Heart left ventricle (tissue), 16 donors: ENCODE results near the gene OR6M1. TPM values are rescaled to one million over a fixed set of nuclear protein-coding genes. Genes with fewer than 3 reads are reported as not detected.
A peak's percentile ranks its signal among the peaks of the same experiment; 100 is the strongest.

Experiments used
- ATAC-seq, 4 donors: fragments of 200-7000 bp; cut with Tn5 transposase; one replicate each; pipeline ENCODE4 v1.9.1; 2020 to 2022; ENCODE audit warnings: moderate library complexity in 4 of 4, mild to moderate bottlenecking in 3 of 4, moderate number of reproducible peaks in 1 of 4
- DNase-seq, 5 donors: peaks; one replicate each; pipeline ENCODE4 v3.0.0-alpha.2; 2020
- H3K27ac ChIP-seq, 12 donors: fragments of 200-600 bp; sonication (generic) in 4 of 12; one replicate each; pipeline versions ENCODE4 v1.5.0 to v1.8.0; 2016 to 2022; ENCODE audit warnings: mild to moderate bottlenecking in 2 of 12
- H3K27me3 ChIP-seq, 9 donors: fragments of 200-600 bp; sonication (generic) in 2 of 9; one replicate each; pipeline versions ENCODE4 v1.5.1 to v1.8.0; 2016 to 2022; ENCODE audit warnings: mild to moderate bottlenecking in 3 of 9
- H3K36me3 ChIP-seq, 9 donors: fragments of 200-600 bp; sonication (generic) in 2 of 9; one replicate each; pipeline versions ENCODE4 v1.5.0 to v1.8.0; 2018 to 2022; ENCODE audit warnings: mild to moderate bottlenecking in 2 of 9
- H3K4me1 ChIP-seq, 12 donors: fragments of 200-600 bp; sonication (generic) in 4 of 12; one replicate each; pipeline versions ENCODE4 v1.5.0 to v1.8.0; 2016 to 2022; ENCODE audit warnings: mild to moderate bottlenecking in 3 of 12
- H3K4me3 ChIP-seq, 12 donors: fragments of 200-600 bp; sonication (generic) in 4 of 12; one replicate each; pipeline versions ENCODE4 v1.5.0 to v1.8.0; 2017 to 2022; ENCODE audit warnings: mild to moderate bottlenecking in 9 of 12, moderate library complexity in 4 of 12
- H3K9me3 ChIP-seq, 12 donors: fragments of 200-600 bp; sonication (generic) in 4 of 12; one replicate each; pipeline versions ENCODE4 v1.5.0 to v1.8.0; 2016 to 2022; ENCODE audit warnings: mild to moderate bottlenecking in 1 of 12
- POLR2A ChIP-seq, 2 donors: fragments of 450-650 bp; IDR thresholded peaks; one replicate each; pipeline ENCODE4 v1.6.1; 2017; ENCODE audit warnings: antibody characterized with exemption in 2 of 2, mild to moderate bottlenecking in 2 of 2, moderate library complexity in 2 of 2
- WGBS, 4 donors: extraction: QIAGEN DNeasy Blood & Tissue Kit in 2 of 4; methylation state at CpG; one replicate each; pipeline versions ENCODE4 v1.1.5 to v1.1.7; 2013 to 2018; 5-methylcytosine and 5-hydroxymethylcytosine counted together
- intact Hi-C, 10 donors: fragments of 100-400 bp; cut with DNase I; formaldehyde crosslinking; loops; one replicate each; pipeline versions ENCODE4 v1.11.1 to v1.14.2; 2022
- long read RNA-seq, 3 donors: library from polyadenylated mRNA; unstranded; transcript quantifications; one replicate each; pipeline ENCODE4 v2.0.0, GENCODE V29; 2020 to 2021
- polyA plus RNA-seq, 2 donors: library from polyadenylated mRNA; stranded (reverse); fragments of 200-250 nt; gene quantifications; one replicate each; pipeline ENCODE4 v1.2.3, GENCODE V29; 2013
- total RNA-seq, 9 donors: library from RNA; depleted of rRNA in 2 of 9; stranded (reverse); fragments of >200 nt in 2 of 9; fragmentation: NEBNext Ultra II Directional in 3 of 9; extraction: Animal tissue kit (Norgen Biotek cat#: 25700) in 3 of 9; gene quantifications; one replicate each; pipeline versions ENCODE4 v1.1.0 to v1.2.4, GENCODE V29; 2016 to 2023
- TF ChIP-seq, protein P1 (sequence below), 12 donors: fragments of 200-600 bp; sonication (generic) in 4 of 12; IDR thresholded peaks; one replicate each; pipeline versions ENCODE4 v1.5.0 to v1.8.0; 2018 to 2022; ENCODE audit warnings: antibody characterized with exemption in 12 of 12, mild to moderate bottlenecking in 5 of 12
- donor health status: ischemic (EF 13 %, LVEDD 7.1; RV severe dilation, severe dysfunction).
- donor health status: healthy with polysubstance abuse.
- donor health status: DM: no; HTN: yes; CAD: no.
- donor health status: DM: no; HTN: no; CAD: no.
- donor health status: ischemic (EF 25% LVEDD 6.9; RV normal size, moderate dysfunction).
- donor health status: ischemic (EF 25% LVEDD 5.7; RV mildly dilated, moderate dysfunction).
- donor health status: healthy.
- donor health status: DM: yes; HTN: yes; CAD: no.
- donor health status: ischemic (EF 35%, LVEDD 5.7; RV mildly dilated, moderate dysfunction).
- donor health status: nonischemic (EF 11% LVEDD 7.7; RV severe dilation, severe dysfunction).
- donor health status: DM: yes; HTN: yes; CAD: no.
- donor health status: PGD.
- donor health status: ischemic (EF 29% LVEDD 5.4; RV normal size, mild dysfunction).
- donor health status: nonischemic (EF 23%, LVEDD 6.1; RV moderate dilation, normal function).

The OR6M1 gene, protein sequence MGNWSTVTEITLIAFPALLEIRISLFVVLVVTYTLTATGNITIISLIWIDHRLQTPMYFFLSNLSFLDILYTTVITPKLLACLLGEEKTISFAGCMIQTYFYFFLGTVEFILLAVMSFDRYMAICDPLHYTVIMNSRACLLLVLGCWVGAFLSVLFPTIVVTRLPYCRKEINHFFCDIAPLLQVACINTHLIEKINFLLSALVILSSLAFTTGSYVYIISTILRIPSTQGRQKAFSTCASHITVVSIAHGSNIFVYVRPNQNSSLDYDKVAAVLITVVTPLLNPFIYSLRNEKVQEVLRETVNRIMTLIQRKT
- not detected for total RNA-seq
- polyA plus RNA-seq: not detected
- long read RNA-seq, donor 1: 0 reads
- long read RNA-seq, donor 2: 0 reads
- long read RNA-seq, donor 3: 0 reads

DNA sequence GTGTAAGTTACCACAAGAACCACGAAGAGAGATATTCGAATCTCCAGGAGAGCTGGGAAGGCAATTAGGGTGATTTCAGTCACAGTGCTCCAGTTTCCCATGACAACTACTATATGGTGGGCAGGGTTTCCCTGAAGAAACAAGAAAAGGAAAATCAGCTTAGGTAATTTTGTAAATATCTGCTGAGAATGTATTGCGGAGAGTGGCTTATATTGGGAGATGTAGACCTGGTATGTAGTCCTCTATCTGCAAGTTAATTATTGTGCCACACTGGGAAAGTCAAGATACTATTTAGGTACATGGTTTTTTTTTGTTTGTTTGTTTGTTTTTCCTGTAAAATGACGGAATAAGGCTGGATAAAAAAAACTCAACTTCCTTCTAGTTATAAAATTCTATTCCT lies at the start of gene OR6M1:
Gene OR6M1, minus strand, starts transcription at position 101 of the 400 bp plus-strand sequence. Its CDS starts 0 bp downstream, at position 101.
- no peaks in the 10 kb centered on the region for H3K36me3 ChIP-seq
- no peak within 1 kb of the TSS for H3K4me3 ChIP-seq
- no peaks in the 10 kb centered on the region for H3K9me3 ChIP-seq
- no peak for TF ChIP-seq POLR2A (IDR thresholded peaks at IDR 0.05)
- TF ChIP-seq, protein P1, sequence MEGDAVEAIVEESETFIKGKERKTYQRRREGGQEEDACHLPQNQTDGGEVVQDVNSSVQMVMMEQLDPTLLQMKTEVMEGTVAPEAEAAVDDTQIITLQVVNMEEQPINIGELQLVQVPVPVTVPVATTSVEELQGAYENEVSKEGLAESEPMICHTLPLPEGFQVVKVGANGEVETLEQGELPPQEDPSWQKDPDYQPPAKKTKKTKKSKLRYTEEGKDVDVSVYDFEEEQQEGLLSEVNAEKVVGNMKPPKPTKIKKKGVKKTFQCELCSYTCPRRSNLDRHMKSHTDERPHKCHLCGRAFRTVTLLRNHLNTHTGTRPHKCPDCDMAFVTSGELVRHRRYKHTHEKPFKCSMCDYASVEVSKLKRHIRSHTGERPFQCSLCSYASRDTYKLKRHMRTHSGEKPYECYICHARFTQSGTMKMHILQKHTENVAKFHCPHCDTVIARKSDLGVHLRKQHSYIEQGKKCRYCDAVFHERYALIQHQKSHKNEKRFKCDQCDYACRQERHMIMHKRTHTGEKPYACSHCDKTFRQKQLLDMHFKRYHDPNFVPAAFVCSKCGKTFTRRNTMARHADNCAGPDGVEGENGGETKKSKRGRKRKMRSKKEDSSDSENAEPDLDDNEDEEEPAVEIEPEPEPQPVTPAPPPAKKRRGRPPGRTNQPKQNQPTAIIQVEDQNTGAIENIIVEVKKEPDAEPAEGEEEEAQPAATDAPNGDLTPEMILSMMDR (IDR thresholded peaks at IDR 0.05): no peak
- H3K27ac ChIP-seq: no peak within 1 kb of the TSS
- DNase-seq (no peak), ATAC-seq (no peak)
- intact Hi-C loops: no loop called here
- H3K27me3 ChIP-seq: peaks cover 0 to 5% (median 0%) of the 10 kb centered on the region in 9 donors
- 56 to 70% (median 63%) methylated on average over 4 of the region's 4 CpGs for WGBS, 4 donors
- no peaks in the 10 kb centered on the region for H3K4me1 ChIP-seq

- Histone ChIP-seq H3K27me3 (no peaks in the 10 kb centered on the region), H3K27ac (no peak overlapping the region), H3K9me3 (peaks cover 0 to 15% (median 0%) of the 10 kb centered on the region in 12 donors), H3K4me3 (no peak overlapping the region), H3K36me3 (no peaks in the 10 kb centered on the region), H3K4me1 (no peaks in the 10 kb centered on the region)
- 88 to 100% (median 97%) methylated on average over 1 to 2 of the region's 2 CpGs for WGBS, 4 donors
- no peak for DNase-seq
- TF ChIP-seq POLR2A (IDR thresholded peaks at IDR 0.05): no peak
- ATAC-seq: no peak
- intact Hi-C loops: no loop called here
These were observed 46.9 kb upstream of the OR6M1 start for GRCh38 chr11:123853038-123853437.

DNA sequence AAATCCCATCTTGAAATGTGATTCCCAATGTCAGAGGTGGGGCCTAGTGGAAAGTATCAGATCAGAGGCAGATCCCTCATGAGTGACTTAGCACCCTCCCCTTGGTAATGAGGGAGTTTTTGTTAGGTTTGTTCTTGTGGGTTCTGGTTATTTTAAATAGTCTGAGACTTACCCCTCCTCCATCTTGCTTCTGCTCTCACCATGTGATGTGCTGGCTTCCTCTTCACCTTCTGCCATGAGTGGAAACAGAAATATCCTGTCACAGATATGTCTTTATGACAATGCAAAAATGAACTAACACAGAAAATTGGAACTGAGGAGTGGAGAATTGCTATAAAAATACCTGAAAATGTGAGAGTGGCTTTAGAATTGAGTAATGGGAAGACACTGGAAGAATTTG lies 46.2 kb upstream of the OR6M1 start:
- intact Hi-C loops: no loop called here
- Histone ChIP-seq H3K4me1 (no peaks in the 10 kb centered on the region), H3K27me3 (no peaks in the 10 kb centered on the region), H3K27ac (no peak overlapping the region), H3K9me3 (peaks cover 0 to 14% (median 0%) of the 10 kb centered on the region in 12 donors), H3K4me3 (no peak overlapping the region), H3K36me3 (no peaks in the 10 kb centered on the region)
- TF ChIP-seq, protein P1 (IDR thresholded peaks at IDR 0.05): no peak
- TF ChIP-seq POLR2A (IDR thresholded peaks at IDR 0.05): no peak
- DNase-seq (no peak), ATAC-seq (no peak)

GRCh38 chr11:123851110-123851509 lies 45.0 kb upstream of the OR6M1 start:
- TF ChIP-seq, protein P1 (IDR thresholded peaks at IDR 0.05): no peak
- no peak for TF ChIP-seq POLR2A (IDR thresholded peaks at IDR 0.05)
- intact Hi-C loops: no loop called here

More at GRCh38 chr11:123851110-123851509, 45.0 kb upstream of the OR6M1 start:
- Histone ChIP-seq H3K27me3 (no peaks in the 10 kb centered on the region), H3K36me3 (no peaks in the 10 kb centered on the region), H3K9me3 (peaks cover 0 to 6% (median 0%) of the 10 kb centered on the region in 12 donors), H3K27ac (no peak overlapping the region), H3K4me3 (no peak overlapping the region), H3K4me1 (no peaks in the 10 kb centered on the region)
- ATAC-seq: peak in 1 of 4 donors; percentile 33
- DNase-seq: no peak
- 81 to 92% (median 92%) methylated on average over 4 of the region's 4 CpGs for WGBS, 4 donors
